ENCODE data around the gene MRPL33. TPM values are rescaled to one million over a fixed set of nuclear protein-coding genes. Genes with fewer than 3 reads are reported as not detected.

MRPL33 gene
- total and polyA plus RNA-seq, 2 of the 13 experiments (the other 11 are each of a cell fraction or from before 2014, with no cell fraction given) = 69.7 to 218 TPM

GRCh38 chr2:27737676-27738348 is 33.7 kb upstream of the MRPL33 start (continued):
- TF ChIP-seq ARID5B (CRISPR knock-in tag; IDR thresholded peaks at IDR 0.05) = peak; percentile 71; the same call in 1 of the 2 replicates
- no peak for TF ChIP-seq TMF1 (CRISPR knock-in tag; IDR thresholded peaks at IDR 0.05; ENCODE audit: low read depth)
- no peak for TF ChIP-seq ZSCAN29 (CRISPR knock-in tag; conservative IDR thresholded peaks at IDR 0.05)
- TF ChIP-seq FOXJ3 (CRISPR knock-in tag; IDR thresholded peaks at IDR 0.05; ENCODE audit: borderline replicate concordance) = peak; percentile 74; the same call in 1 of the 2 replicates
- TF ChIP-seq ZNF501 (CRISPR knock-in tag; IDR thresholded peaks at IDR 0.05) = no peak
- peak; percentile 100 for TF ChIP-seq ZNF572 (CRISPR knock-in tag; IDR thresholded peaks at IDR 0.05)
- no peak; the same call in 1 of the 2 replicates for TF ChIP-seq ZNF460 (CRISPR knock-in tag; IDR thresholded peaks at IDR 0.05; ENCODE audit: borderline replicate concordance)
- TF ChIP-seq ATF7-NPFF (CRISPR knock-in tag; IDR thresholded peaks at IDR 0.05; ENCODE audit: low read depth) = no peak; the same call in 1 of the 2 replicates
- TF ChIP-seq NR2F2 (IDR thresholded peaks at IDR 0.05; ENCODE audit: borderline replicate concordance, low read depth) = peak; percentile 40; the same call in 1 of the 2 replicates
- TF ChIP-seq KDM3A (CRISPR knock-in tag; IDR thresholded peaks at IDR 0.05; ENCODE audit: low read depth) = no peak; the same call in 1 of the 2 replicates
- no peak for TF ChIP-seq ZUFSP (CRISPR knock-in tag; IDR thresholded peaks at IDR 0.05; ENCODE audit: borderline replicate concordance)
- no peak for TF ChIP-seq ARNT2 (CRISPR knock-in tag; IDR thresholded peaks at IDR 0.05; ENCODE audit: low read depth)
- TF ChIP-seq ELF4 (CRISPR knock-in tag; IDR thresholded peaks at IDR 0.05; ENCODE audit: borderline replicate concordance) = peak; percentile 90; the same call in 1 of the 2 replicates
- 0 out of 2 replicates have a peak, but pooled peaks have one; percentile 75 for TF ChIP-seq NAIF1 (CRISPR knock-in tag; IDR thresholded peaks at IDR 0.05; ENCODE audit: borderline replicate concordance)
- TF ChIP-seq KLF11 (CRISPR knock-in tag; IDR thresholded peaks at IDR 0.05) = 0 out of 2 replicates have a peak, but pooled peaks have one; percentile 60
- no peak for TF ChIP-seq EZH2 (conservative IDR thresholded peaks at IDR 0.05; ENCODE audit: low read depth, low read length)
- TF ChIP-seq WIZ (CRISPR knock-in tag; IDR thresholded peaks at IDR 0.05) = no peak; the same call in 1 of the 2 replicates
- TF ChIP-seq ZBTB3 (CRISPR knock-in tag; IDR thresholded peaks at IDR 0.05; ENCODE audit: borderline replicate concordance, low read depth) = no peak; the same call in 1 of the 2 replicates
- peak; percentile 44; the same call in 1 of the 2 replicates for TF ChIP-seq TCF7 (IDR thresholded peaks at IDR 0.05; ENCODE audit: low read depth)
- no peak for TF ChIP-seq ZNF17 (CRISPR knock-in tag; IDR thresholded peaks at IDR 0.05)
- no peak for TF ChIP-seq ZNF740 (CRISPR knock-in tag; IDR thresholded peaks at IDR 0.05)
- 0 out of 2 replicates have a peak, but pooled peaks have one; percentile 71 for TF ChIP-seq NRL (CRISPR knock-in tag; IDR thresholded peaks at IDR 0.05; ENCODE audit: borderline replicate concordance)
- no peak for TF ChIP-seq ZNF260 (CRISPR knock-in tag; IDR thresholded peaks at IDR 0.05; ENCODE audit: borderline replicate concordance, low read depth)
